Neural crest cell (in vitro differentiated cells): ENCODE results near the gene DPEP2. TPM values are rescaled to one million over a fixed set of nuclear protein-coding genes. Genes with fewer than 3 reads are reported as not detected.
A peak's percentile ranks its signal among the peaks of the same experiment; 100 is the strongest.

ENCODE experiments used
- DNase-seq: peaks from one replicate; pipeline ENCODE4 v3.0.0; 2021; ENCODE audit warnings: low read depth, mixed read lengths, low spot score
- H3K27ac Mint-ChIP-seq: one replicate; pipeline ENCODE4 v1.8.0; 2021; ENCODE audit warnings: mild to moderate bottlenecking, mixed read lengths; ENCODE audit not compliant: unreplicated experiment
- H3K27me3 Mint-ChIP-seq: 2 replicates; pipeline ENCODE4 v1.8.0; 2021; ENCODE audit warnings: low read depth, mild to moderate bottlenecking, mixed read lengths
- H3K36me3 Mint-ChIP-seq: 2 replicates; pipeline ENCODE4 v1.8.0; 2021; ENCODE audit warnings: low read depth, mild to moderate bottlenecking, mixed read lengths
- H3K4me1 Mint-ChIP-seq: 2 replicates; pipeline ENCODE4 v1.8.0; 2021; ENCODE audit warnings: mixed read lengths
- H3K4me3 Mint-ChIP-seq: one replicate; pipeline ENCODE4 v1.8.0; 2021; ENCODE audit warnings: mild to moderate bottlenecking, mixed read lengths
- H3K9me3 Mint-ChIP-seq: 2 replicates; pipeline ENCODE4 v1.8.0; 2021; ENCODE audit warnings: mixed read lengths
- total RNA-seq: library from RNA; stranded (reverse); gene quantifications from 2 replicates; pipeline ENCODE4 v1.2.1, GENCODE V29; 2021
- TF ChIP-seq, protein P1 (sequence below): fragments of 200-600 bp; sonication (generic); conservative IDR thresholded peaks from 2 replicates; pipeline ENCODE4 v1.5.0; 2021; ENCODE audit warnings: antibody characterized with exemption, mild to moderate bottlenecking

The DPEP2 gene
- total RNA-seq, 1 donor from 2014 or later, result not detected

DNA sequence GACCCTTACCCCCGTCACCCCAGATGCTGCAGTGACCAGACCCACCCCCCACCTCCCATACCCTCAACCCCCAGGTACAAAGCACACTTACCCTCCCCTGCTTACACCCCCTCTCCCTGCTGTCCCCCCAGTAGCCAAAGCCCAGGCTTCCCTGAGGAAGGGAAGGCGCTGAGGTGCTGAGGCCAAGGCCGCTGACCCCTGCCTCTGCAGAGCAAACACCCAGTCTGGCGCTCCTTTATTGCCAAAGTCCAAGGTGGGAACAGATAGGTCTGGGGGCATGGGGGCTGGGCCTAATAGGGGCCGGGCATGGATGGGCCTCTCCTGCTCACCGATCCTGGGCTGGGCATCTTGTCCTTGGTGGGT lies 56.0 kb downstream of the DPEP2 start:
- DNase-seq, result no peak
- H3K36me3 Mint-ChIP-seq, result no peaks in the 10 kb centered on the region
- peaks cover 9% of the 10 kb centered on the region for H3K4me1 Mint-ChIP-seq
- H3K4me3 Mint-ChIP-seq, result no peak overlapping the region
- no peak overlapping the region for H3K27ac Mint-ChIP-seq
- no peaks in the 10 kb centered on the region for H3K9me3 Mint-ChIP-seq
- TF ChIP-seq, protein P1, sequence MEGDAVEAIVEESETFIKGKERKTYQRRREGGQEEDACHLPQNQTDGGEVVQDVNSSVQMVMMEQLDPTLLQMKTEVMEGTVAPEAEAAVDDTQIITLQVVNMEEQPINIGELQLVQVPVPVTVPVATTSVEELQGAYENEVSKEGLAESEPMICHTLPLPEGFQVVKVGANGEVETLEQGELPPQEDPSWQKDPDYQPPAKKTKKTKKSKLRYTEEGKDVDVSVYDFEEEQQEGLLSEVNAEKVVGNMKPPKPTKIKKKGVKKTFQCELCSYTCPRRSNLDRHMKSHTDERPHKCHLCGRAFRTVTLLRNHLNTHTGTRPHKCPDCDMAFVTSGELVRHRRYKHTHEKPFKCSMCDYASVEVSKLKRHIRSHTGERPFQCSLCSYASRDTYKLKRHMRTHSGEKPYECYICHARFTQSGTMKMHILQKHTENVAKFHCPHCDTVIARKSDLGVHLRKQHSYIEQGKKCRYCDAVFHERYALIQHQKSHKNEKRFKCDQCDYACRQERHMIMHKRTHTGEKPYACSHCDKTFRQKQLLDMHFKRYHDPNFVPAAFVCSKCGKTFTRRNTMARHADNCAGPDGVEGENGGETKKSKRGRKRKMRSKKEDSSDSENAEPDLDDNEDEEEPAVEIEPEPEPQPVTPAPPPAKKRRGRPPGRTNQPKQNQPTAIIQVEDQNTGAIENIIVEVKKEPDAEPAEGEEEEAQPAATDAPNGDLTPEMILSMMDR, result no peak
- H3K27me3 Mint-ChIP-seq, result no peaks in the 10 kb centered on the region

DNA sequence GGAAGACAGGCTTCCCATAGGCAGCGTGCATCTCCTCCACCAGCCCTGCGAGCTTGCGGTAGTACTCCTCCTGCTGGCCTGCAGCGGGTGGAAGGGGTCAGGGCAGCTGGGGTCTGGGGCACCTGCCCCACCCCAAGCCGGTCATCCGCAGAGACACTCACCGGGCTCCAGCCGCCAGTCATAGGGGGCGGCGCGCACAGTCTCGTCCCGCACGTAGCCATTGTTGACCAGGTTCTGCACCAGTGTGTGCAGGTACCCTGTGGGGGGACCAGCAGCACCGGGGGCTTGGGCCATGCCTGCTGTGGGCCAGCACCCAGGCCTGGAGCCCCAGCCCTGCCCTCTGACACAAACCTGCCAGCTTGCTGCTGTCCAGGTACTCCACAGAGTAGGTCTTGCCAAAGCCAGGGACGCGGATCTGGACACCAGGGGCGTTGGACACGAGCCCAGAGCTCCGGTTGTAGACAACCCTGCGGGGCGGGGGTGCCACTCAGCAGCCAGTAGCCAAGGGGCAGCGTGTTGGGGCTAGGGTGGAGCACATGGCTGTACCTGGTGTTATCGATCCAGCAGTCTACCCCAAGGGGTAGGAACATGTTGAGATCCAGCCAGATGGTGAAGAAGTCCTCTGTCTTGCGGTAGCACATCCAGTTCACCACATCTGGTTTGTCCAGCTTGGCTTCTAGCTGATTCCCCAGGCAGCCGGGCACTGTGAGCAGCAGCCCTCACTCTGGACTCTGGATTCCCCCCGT lies 56.6 kb downstream of the DPEP2 start:
- Mint-ChIP-seq H3K4me1 (peaks cover 9% of the 10 kb centered on the region), H3K36me3 (no peaks in the 10 kb centered on the region), H3K9me3 (no peaks in the 10 kb centered on the region), H3K27ac (no peak overlapping the region), H3K4me3 (no peak overlapping the region), H3K27me3 (no peaks in the 10 kb centered on the region)
- DNase-seq, result no peak
- TF ChIP-seq, protein P1, result no peak

DNA sequence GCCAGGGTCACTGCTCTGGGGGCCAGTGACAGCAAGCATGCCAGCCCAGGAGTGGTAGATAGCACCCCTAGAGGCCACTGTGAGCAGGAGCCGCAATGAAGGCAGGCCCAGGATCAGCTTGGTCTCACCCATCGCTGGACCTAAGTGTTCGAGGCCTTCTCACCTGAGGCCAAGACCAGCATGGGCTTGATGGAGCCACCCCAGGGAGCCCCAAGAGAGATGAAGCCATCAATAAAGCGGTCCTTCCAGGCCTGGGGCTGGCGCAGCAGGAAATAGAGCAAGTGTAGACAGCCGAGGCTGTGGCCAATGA lies 57.1 kb downstream of the DPEP2 start:
- TF ChIP-seq, protein P1, result peak; percentile 71
- no peaks in the 10 kb centered on the region for H3K36me3 Mint-ChIP-seq
- H3K27me3 Mint-ChIP-seq, result no peaks in the 10 kb centered on the region

DNA sequence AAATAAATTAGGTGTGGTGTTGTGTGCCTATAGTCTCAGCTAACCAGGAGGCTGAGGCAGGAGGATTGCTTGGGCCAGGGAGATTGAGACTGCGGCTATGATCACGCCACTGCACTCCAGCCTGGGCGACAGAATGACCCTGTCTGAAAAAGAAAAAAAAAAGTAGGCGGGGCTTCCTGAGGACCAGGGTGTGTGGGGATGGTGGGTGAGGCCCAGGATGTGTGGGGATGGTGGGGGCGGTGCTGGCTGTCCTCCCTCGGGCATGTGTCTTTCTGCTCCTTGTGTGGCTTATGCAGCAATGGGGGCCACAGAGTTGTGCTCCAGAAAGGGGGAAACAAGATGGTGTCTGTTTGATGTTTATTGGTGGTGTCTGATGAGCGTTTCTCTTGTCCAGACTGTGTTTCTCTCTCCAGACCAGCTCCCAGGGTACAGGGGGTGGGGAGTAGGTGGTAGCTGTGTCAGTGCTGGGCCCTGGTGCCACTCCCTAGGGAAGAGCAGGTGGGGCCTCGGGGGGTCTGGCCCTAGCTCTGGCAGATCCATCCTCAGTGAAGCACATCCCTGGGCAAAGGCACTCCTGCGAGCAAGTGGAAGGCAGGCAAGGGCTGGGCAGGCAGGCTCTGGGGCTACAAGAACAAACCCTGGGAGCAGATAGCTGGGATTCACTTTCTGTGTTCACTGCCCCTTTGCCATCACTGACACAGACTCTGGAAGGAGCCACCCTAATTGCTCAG lies 57.6 kb downstream of the DPEP2 start:
- Mint-ChIP-seq H3K4me3 (peak overlapping the region; percentile 69), H3K36me3 (no peaks in the 10 kb centered on the region), H3K27me3 (no peaks in the 10 kb centered on the region), H3K9me3 (no peaks in the 10 kb centered on the region), H3K4me1 (peaks cover 18% of the 10 kb centered on the region), H3K27ac (no peak overlapping the region)
- DNase-seq, result no peak
- TF ChIP-seq, protein P1, result no peak

More for the DNA sequence above, 57.1 kb downstream of the DPEP2 start:
- Mint-ChIP-seq H3K27ac (no peak overlapping the region), H3K4me1 (peaks cover 13% of the 10 kb centered on the region), H3K9me3 (no peaks in the 10 kb centered on the region), H3K4me3 (peak overlapping the region; percentile 69)
- peak; percentile 52 for DNase-seq

DNA sequence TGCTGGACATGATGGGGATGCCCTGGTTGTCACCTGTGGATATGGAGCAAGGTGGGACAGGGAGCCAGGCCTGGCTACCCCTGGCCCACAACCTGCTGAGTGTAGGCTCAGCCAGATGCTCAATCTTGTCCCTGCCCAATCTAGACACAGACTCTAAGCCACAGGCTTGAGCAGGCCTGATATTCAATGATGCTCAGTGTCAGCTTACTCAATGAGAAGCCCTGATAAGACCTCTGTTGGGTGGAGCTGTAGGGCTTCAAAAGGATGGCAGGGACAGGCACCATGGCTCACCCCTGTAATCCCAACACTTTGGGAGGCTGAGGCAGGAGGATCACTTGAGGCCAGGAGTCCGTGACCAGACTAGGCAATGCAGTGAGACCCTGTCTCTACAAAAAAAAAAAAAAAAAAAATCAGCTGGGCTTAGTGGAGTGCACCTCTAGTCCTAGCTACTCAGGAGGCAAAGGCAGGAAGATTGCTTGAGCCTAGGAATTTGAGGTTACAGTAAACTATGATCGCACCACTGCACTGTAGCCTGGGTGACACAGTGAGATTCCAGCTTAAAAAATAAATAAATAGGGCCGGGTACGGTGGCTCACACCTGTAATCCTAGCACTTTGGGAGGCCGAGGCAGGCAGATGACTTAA lies 58.7 kb downstream of the DPEP2 start:
- no peak for DNase-seq
- peaks cover 3% of the 10 kb centered on the region for H3K36me3 Mint-ChIP-seq
- H3K27me3 Mint-ChIP-seq, result peaks cover 4% of the 10 kb centered on the region
- H3K4me1 Mint-ChIP-seq, result peaks cover 22% of the 10 kb centered on the region
- H3K9me3 Mint-ChIP-seq, result no peaks in the 10 kb centered on the region
- no peak overlapping the region for H3K27ac Mint-ChIP-seq
- TF ChIP-seq, protein P1, result no peak
- H3K4me3 Mint-ChIP-seq, result peak overlapping the region; percentile 56
